ENCODE results near the gene MAML3. TPM values are rescaled to one million over a fixed set of nuclear protein-coding genes. Genes with fewer than 3 reads are reported as not detected.

MAML3 gene
- total RNA-seq, 2 donors from 2014 or later: 29.2 to 32.2 TPM

DNA sequence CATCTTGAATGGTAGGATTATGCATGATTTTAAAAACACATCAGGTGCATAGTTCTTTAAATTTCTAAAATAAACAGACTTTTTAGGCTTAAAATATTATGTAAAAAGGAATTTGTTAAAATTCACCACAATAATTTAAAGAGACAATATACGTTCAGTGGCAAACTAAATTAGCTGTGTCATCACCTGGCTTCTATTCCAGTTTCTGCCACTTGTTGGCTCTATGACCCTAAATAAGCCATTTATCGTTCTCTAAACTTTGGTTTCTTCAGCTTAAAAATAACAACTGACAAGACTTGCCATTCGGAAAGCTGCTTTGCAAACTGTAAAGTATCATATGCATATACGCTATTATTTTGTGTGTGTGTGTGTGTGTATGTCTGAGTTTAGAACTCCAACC lies 347.1 kb downstream of the MAML3 start:
- TF ChIP-seq CTCF (conservative IDR thresholded peaks at IDR 0.05): no peak
- H3K36me3 Mint-ChIP-seq (ENCODE audit: low read depth): peaks cover 18% of the 10 kb centered on the region
- Histone ChIP-seq H3K27me3 (ENCODE audit: control insufficient read depth, insufficient read depth, low read length, poor library complexity, severe bottlenecking) (no peaks in the 10 kb centered on the region), H3K9me3 (ENCODE audit: control insufficient read depth, low read length) (peaks cover 20% of the 10 kb centered on the region), H3K9ac (ENCODE audit: extremely low read depth, low read length, poor library complexity, severe bottlenecking) (no peak overlapping the region), H3K36me3 (ENCODE audit: control insufficient read depth, insufficient read depth, low read length) (peaks cover 21% of the 10 kb centered on the region), H3K27ac (ENCODE audit: low read depth, low read length) (no peak overlapping the region), H3K4me1 (ENCODE audit: control insufficient read depth, insufficient read depth, low read length) (peaks cover 17% of the 10 kb centered on the region), H3K4me3 (ENCODE audit: low read length) (no peak overlapping the region)
- H3K4me1 Mint-ChIP-seq: peaks cover 16% of the 10 kb centered on the region
- H3K27ac Mint-ChIP-seq: no peak overlapping the region
- no peaks in the 10 kb centered on the region for H3K27me3 Mint-ChIP-seq (ENCODE audit: insufficient read depth)
- WGBS, 2 experiments (ENCODE audit: insufficient coverage in 1 of 2, insufficient read length in 1 of 2): 94 to 96% methylated on average over 2 to 4 of the region's 4 CpGs
- peaks cover 14% of the 10 kb centered on the region for H3K9me3 Mint-ChIP-seq
- H3K4me3 Mint-ChIP-seq: no peak overlapping the region
- DNase-seq: no peak

- H3K4me1 ChIP-seq (ENCODE audit: control insufficient read depth, insufficient read depth, low read length): peaks cover 3% of the 10 kb centered on the region
- no peak overlapping the region for H3K9ac ChIP-seq (ENCODE audit: extremely low read depth, low read length, poor library complexity, severe bottlenecking)
- no peaks in the 10 kb centered on the region for H3K9me3 ChIP-seq (ENCODE audit: control insufficient read depth, low read length)
- Mint-ChIP-seq H3K4me1 (peaks cover 16% of the 10 kb centered on the region), H3K4me3 (no peak overlapping the region), H3K27ac (no peak overlapping the region), H3K36me3 (ENCODE audit: low read depth) (no peaks in the 10 kb centered on the region), H3K9me3 (no peaks in the 10 kb centered on the region), H3K27me3 (ENCODE audit: insufficient read depth) (no peaks in the 10 kb centered on the region)
- no peak for DNase-seq
- WGBS, 2 experiments (ENCODE audit: insufficient coverage in 1 of 2, insufficient read length in 1 of 2): 97% methylated on average over 1 of the region's 2 CpGs; no CpG with 5 or more reads in 1 of the 2 experiments
- H3K27me3 ChIP-seq (ENCODE audit: control insufficient read depth, insufficient read depth, low read length, poor library complexity, severe bottlenecking): no peaks in the 10 kb centered on the region
- H3K27ac ChIP-seq (ENCODE audit: low read depth, low read length): no peak overlapping the region
- H3K36me3 ChIP-seq (ENCODE audit: control insufficient read depth, insufficient read depth, low read length): peaks cover 7% of the 10 kb centered on the region
- H3K4me3 ChIP-seq (ENCODE audit: low read length): no peak overlapping the region
- TF ChIP-seq CTCF (conservative IDR thresholded peaks at IDR 0.05): no peak
Measured at GRCh38 chr4:139802931-139803330, 351.1 kb downstream of the MAML3 start.

- Mint-ChIP-seq H3K27ac (no peak overlapping the region), H3K4me3 (no peak overlapping the region), H3K27me3 (ENCODE audit: insufficient read depth) (no peaks in the 10 kb centered on the region), H3K4me1 (peaks cover 16% of the 10 kb centered on the region), H3K36me3 (ENCODE audit: low read depth) (no peaks in the 10 kb centered on the region), H3K9me3 (no peaks in the 10 kb centered on the region)
- Histone ChIP-seq H3K9ac (ENCODE audit: extremely low read depth, low read length, poor library complexity, severe bottlenecking) (no peak overlapping the region), H3K36me3 (ENCODE audit: control insufficient read depth, insufficient read depth, low read length) (peaks cover 7% of the 10 kb centered on the region), H3K4me1 (ENCODE audit: control insufficient read depth, insufficient read depth, low read length) (peaks cover 3% of the 10 kb centered on the region), H3K27me3 (ENCODE audit: control insufficient read depth, insufficient read depth, low read length, poor library complexity, severe bottlenecking) (no peaks in the 10 kb centered on the region), H3K9me3 (ENCODE audit: control insufficient read depth, low read length) (no peaks in the 10 kb centered on the region), H3K27ac (ENCODE audit: low read depth, low read length) (no peak overlapping the region), H3K4me3 (ENCODE audit: low read length) (no peak overlapping the region)
- no peak for DNase-seq
- 100% methylated on average over 1 of the region's 1 CpG; no CpG with 5 or more reads in 1 of the 2 experiments for WGBS, 2 experiments (ENCODE audit: insufficient coverage in 1 of 2, insufficient read length in 1 of 2)
- no peak for TF ChIP-seq CTCF (conservative IDR thresholded peaks at IDR 0.05)
Measured at GRCh38 chr4:139802488-139802887, 351.5 kb downstream of the MAML3 start.
